Thoracic aorta (tissue), 2 donors: ENCODE results near the gene DNTTIP2. TPM values are rescaled to one million over a fixed set of nuclear protein-coding genes. Genes with fewer than 3 reads are reported as not detected.
"Not testable (repeated sequence)": the region's sequence is repeated elsewhere in the genome, so short reads cannot be mapped to it uniquely, and the experiment has no call there.

ENCODE experiments used
- ATAC-seq: fragments of 150-250 bp; one replicate; pipeline ENCODE4 v1.8.0; 2017; ENCODE audit warnings: low read depth; ENCODE audit not compliant: insufficient number of reproducible peaks, low FRiP score
- DNase-seq: peaks from one replicate; pipeline ENCODE4 v3.0.0-alpha.2; 2020; ENCODE audit warnings: low spot score
- H3K27ac ChIP-seq, 2 donors: fragments of 200-600 bp; sonication (generic); 1 replicate in 1 of 2; 2 replicates in 1 of 2; pipeline ENCODE4 v1.5.1; 2016; ENCODE audit warnings: mild to moderate bottlenecking in 2 of 2, moderate library complexity in 2 of 2
- H3K27me3 ChIP-seq: fragments of 200-600 bp; sonication (generic); replicated peaks from 2 replicates; pipeline ENCODE4 v1.6.0; 2016; ENCODE audit warnings: mild to moderate bottlenecking; ENCODE audit not compliant: insufficient read depth
- H3K36me3 ChIP-seq: fragments of 200-600 bp; sonication (generic); one replicate; pipeline ENCODE4 v1.5.1; 2016
- H3K4me1 ChIP-seq, 2 donors: fragments of 200-600 bp; sonication (generic); 1 replicate in 1 of 2; 2 replicates in 1 of 2; pipeline versions ENCODE4 v1.5.1 to v1.6.0; 2016; ENCODE audit warnings: low read depth in 2 of 2, mild to moderate bottlenecking in 1 of 2; ENCODE audit not compliant: control insufficient read depth in 1 of 2
- H3K4me3 ChIP-seq: fragments of 200-600 bp; sonication (generic); 2 replicates; pipeline ENCODE4 v1.5.1; 2016; ENCODE audit warnings: mild to moderate bottlenecking
- H3K9me3 ChIP-seq: fragments of 200-600 bp; sonication (generic); 2 replicates; pipeline ENCODE4 v1.5.1; 2016
- total RNA-seq, 2 donors: library from RNA; depleted of rRNA; stranded (reverse); fragments of >200 nt; gene quantifications; one replicate each; pipeline versions ENCODE4 v1.1.0 to v1.2.3, GENCODE V29; 2016
- TF ChIP-seq, protein P1 (sequence below): fragments of 200-600 bp; sonication (generic); IDR thresholded peaks from one replicate; pipeline ENCODE4 v1.5.1; 2019; ENCODE audit warnings: antibody characterized with exemption

DNTTIP2 gene, protein sequence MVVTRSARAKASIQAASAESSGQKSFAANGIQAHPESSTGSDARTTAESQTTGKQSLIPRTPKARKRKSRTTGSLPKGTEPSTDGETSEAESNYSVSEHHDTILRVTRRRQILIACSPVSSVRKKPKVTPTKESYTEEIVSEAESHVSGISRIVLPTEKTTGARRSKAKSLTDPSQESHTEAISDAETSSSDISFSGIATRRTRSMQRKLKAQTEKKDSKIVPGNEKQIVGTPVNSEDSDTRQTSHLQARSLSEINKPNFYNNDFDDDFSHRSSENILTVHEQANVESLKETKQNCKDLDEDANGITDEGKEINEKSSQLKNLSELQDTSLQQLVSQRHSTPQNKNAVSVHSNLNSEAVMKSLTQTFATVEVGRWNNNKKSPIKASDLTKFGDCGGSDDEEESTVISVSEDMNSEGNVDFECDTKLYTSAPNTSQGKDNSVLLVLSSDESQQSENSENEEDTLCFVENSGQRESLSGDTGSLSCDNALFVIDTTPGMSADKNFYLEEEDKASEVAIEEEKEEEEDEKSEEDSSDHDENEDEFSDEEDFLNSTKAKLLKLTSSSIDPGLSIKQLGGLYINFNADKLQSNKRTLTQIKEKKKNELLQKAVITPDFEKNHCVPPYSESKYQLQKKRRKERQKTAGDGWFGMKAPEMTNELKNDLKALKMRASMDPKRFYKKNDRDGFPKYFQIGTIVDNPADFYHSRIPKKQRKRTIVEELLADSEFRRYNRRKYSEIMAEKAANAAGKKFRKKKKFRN
- total RNA-seq = 10 to 100 TPM; 24.2 to 41.5 TPM

DNA sequence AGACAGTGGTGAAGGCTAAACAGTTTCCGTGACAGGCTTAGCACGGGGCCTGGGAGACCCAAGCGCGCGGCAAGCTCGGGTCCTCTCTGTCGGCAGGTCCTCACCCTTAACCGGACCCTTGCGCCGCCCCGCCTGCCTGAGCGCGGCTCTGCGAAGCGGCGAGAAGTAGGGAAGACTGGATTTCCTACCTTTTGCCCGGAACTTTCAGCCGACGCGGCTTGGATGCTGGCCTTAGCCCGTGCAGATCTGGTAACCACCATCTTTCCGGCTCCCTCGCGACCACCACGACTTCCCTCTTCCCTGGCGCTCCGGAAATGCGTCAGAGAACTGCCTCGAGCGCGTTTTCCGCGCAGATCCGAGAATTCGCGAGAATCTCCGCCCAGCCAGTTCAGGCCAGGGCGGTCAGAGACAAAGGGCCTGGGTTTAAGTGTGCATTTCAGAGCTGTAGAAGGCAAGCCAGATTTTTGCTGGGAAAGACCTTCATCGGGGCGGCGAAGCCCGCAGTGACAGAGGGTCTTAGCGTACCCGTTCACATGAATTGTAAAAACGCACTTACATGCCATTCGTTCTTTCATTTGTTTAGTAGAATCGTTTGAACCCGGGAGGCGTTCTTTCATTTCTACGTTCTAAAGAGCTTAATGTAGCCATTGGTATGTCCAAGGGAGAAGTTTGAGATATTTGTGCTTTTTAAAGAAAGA lies at the start of gene DNTTIP2:
TSS of gene DNTTIP2 (minus strand) at position 318 of the 698 bp plus-strand sequence. CDS start at position 260, 58 bp downstream.
- DNase-seq = peak; percentile 76
- Histone ChIP-seq H3K9me3 (no peaks in the 10 kb centered on the region), H3K4me1 (peaks cover 19 to 28% of the 10 kb centered on the region in 2 donors), H3K36me3 (peaks cover 14% of the 10 kb centered on the region), H3K4me3 (peak within 1 kb of the TSS; percentile 88), H3K27me3 (no peaks in the 10 kb centered on the region), H3K27ac (peak within 1 kb of the TSS; percentile 94 to 95)
- peak; percentile 89 for ATAC-seq
- TF ChIP-seq, protein P1, sequence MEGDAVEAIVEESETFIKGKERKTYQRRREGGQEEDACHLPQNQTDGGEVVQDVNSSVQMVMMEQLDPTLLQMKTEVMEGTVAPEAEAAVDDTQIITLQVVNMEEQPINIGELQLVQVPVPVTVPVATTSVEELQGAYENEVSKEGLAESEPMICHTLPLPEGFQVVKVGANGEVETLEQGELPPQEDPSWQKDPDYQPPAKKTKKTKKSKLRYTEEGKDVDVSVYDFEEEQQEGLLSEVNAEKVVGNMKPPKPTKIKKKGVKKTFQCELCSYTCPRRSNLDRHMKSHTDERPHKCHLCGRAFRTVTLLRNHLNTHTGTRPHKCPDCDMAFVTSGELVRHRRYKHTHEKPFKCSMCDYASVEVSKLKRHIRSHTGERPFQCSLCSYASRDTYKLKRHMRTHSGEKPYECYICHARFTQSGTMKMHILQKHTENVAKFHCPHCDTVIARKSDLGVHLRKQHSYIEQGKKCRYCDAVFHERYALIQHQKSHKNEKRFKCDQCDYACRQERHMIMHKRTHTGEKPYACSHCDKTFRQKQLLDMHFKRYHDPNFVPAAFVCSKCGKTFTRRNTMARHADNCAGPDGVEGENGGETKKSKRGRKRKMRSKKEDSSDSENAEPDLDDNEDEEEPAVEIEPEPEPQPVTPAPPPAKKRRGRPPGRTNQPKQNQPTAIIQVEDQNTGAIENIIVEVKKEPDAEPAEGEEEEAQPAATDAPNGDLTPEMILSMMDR = no peak

DNA sequence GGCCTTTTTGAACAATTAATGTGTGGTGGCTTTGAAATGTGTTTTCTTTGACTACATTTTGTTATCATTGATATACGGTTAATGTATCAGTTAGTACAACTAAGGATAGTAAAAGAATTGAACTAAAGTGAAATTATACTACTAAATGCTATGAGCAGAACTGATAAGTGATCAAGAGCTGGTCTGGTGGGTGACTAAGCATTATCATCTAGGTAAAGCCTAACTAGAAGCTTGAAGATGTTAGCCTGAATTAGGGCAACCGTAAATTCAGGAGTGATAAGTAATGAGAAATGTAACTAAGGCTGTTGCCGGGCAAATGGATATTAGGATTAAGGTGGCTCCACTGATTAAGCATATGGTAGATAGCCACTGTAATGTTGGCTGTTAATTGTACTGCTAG lies 46.2 kb upstream of the DNTTIP2 start:
- Histone ChIP-seq H3K4me3 (no peak overlapping the region), H3K9me3 (no peaks in the 10 kb centered on the region), H3K27ac (no peak overlapping the region), H3K4me1 (no peaks in the 10 kb centered on the region), H3K36me3 (no peaks in the 10 kb centered on the region), H3K27me3 (no peaks in the 10 kb centered on the region)
- DNase-seq = no peak
- TF ChIP-seq, protein P1 = no peak
- no peak for ATAC-seq

DNA sequence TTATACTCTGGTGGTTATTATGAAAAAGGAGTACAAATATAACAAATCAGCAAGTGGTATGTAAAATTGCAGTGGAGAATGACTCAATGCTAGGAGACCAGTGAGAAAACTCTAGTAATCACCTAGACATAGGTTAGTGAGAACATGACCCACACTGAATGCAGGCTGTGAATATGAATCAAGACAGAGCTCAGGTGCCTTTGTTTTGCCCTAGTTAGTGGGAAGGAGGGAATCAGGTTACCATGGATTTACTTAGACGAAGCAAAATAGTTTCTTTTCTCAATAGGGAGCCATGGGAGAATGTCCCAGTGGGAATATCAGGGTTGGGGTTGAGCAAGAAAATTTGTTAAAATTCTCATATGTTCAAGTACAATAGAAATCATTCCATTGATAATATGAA lies 40.8 kb upstream of the DNTTIP2 start:
- Histone ChIP-seq H3K4me3 (no peak overlapping the region), H3K4me1 (no peaks in the 10 kb centered on the region), H3K27ac (no peak overlapping the region), H3K9me3 (no peaks in the 10 kb centered on the region), H3K27me3 (no peaks in the 10 kb centered on the region), H3K36me3 (no peaks in the 10 kb centered on the region)
- ATAC-seq (no peak), DNase-seq (no peak)
- TF ChIP-seq, protein P1 = no peak

DNA sequence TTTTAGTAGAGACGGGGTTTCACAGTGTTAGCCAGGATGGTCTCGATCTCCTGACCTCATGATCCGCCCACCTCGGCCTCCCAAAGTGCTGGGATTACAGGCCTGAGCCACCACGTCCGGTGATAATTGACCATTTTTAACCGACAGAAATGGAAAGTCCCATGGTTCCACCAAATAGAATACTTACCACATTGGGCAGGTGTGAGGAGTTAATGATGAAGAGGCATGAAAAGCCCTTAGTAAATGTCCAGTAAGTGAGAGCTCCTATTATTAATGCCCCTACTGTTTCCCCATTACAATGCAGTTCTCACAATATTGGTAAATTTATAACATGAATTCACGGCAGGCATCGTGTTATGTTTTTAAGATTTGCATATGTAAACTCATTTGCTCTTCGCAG lies 38.3 kb upstream of the DNTTIP2 start:
- Histone ChIP-seq H3K36me3 (no peaks in the 10 kb centered on the region), H3K27me3 (no peaks in the 10 kb centered on the region), H3K27ac (no peak overlapping the region), H3K4me1 (no peaks in the 10 kb centered on the region), H3K4me3 (no peak overlapping the region), H3K9me3 (no peaks in the 10 kb centered on the region)
- ATAC-seq = no peak
- TF ChIP-seq, protein P1 = no peak
- DNase-seq = no peak

DNA sequence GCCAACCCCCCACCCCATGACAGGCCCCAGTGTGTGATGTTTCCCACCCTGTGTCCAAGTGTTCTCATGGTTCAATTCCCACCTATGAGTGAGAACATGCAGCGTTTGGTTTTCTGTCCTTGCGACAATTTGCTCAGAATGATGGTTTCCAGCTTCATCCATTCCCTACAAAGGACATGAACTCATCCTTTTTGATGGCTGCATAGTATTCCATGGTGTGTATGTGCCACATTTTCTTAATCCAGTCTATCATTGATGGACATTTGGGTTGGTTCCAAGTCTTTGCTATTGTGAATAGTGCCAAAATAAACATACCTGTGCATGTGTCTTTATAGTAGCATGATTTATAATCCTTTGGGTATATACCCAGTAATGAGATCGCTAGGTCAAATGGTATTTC lies 31.9 kb upstream of the DNTTIP2 start:
- not testable (repeated sequence) for DNase-seq, H3K27ac ChIP-seq, H3K27me3 ChIP-seq, ATAC-seq, H3K9me3 ChIP-seq, H3K36me3 ChIP-seq, H3K4me3 ChIP-seq
- H3K4me1 ChIP-seq = peaks cover 7 to 14% of the 10 kb centered on the region in 2 donors
